ENCODE results near the gene PARP8.

PARP8 gene

DNA sequence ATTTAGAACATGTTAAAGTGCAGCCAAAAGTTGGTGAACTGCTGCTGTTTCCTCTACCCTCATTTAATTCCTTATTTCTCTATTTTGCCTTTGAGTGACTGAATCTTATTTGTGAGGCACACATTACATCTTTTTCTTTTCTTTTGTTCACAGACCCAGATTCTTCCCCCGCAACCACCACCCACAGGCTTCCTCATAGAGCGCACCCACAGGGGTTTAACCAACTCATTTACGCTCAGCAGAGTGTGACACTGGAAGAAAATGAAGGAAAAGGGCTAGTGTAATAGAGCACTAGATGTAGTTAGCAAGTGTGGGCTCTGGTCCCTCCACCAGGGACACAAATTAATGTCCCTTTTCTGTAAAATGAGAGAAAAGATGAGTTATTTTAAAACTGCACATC lies 200.7 kb downstream of the PARP8 start:
- no peaks in the 10 kb centered on the region for H3K36me3 ChIP-seq (ENCODE audit: control insufficient read depth, insufficient read depth, low read length)
- H3K4me1 ChIP-seq (ENCODE audit: control insufficient read depth, insufficient read depth, low read length) = no peaks in the 10 kb centered on the region
- H3K27me3 ChIP-seq (ENCODE audit: control insufficient read depth, insufficient read depth, low read length) = no peaks in the 10 kb centered on the region
- no peaks in the 10 kb centered on the region for H3K9me3 ChIP-seq (ENCODE audit: control insufficient read depth, insufficient read depth, low read length)
- no peak overlapping the region for H3K4me3 ChIP-seq (ENCODE audit: low read depth, low read length)
- no peak overlapping the region for H3K27ac ChIP-seq (ENCODE audit: low read depth, low read length)
- no peak overlapping the region for H3K9ac ChIP-seq (ENCODE audit: low read depth, low read length)

DNA sequence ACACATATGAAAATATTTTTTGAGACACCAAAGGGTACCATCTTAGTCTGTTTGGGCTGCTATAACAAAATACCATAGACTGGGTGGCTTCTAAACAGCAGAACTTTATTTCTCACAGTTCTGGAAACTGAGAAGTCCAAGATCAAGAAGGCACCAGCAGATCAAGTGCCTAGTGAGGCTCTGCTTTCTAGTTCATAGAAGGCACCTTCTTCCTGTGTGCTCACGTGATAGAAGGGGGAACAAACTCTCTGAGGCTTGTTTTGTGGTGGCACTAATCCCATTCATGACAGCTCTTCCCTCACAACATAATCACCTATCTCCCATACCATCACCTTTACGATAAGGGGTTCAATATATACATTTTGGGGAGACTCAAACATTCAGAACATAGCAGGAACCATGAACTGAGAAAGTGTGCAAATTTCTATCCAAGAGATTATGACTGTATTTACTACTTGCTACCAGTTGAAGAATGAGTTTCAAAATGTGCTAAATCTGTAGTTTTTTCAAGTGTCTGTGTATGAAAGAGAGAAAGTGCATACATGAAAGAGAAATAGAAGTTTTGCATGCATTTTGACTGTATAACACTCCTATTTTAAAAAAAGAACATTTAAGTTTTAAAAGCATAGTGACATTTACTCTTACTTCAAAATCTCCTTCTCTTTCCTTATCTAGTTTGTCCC lies 207.3 kb downstream of the PARP8 start:
- Histone ChIP-seq H3K36me3 (ENCODE audit: control insufficient read depth, insufficient read depth, low read length) (no peaks in the 10 kb centered on the region), H3K27ac (ENCODE audit: low read depth, low read length) (no peak overlapping the region), H3K4me1 (ENCODE audit: control insufficient read depth, insufficient read depth, low read length) (no peaks in the 10 kb centered on the region), H3K9me3 (ENCODE audit: control insufficient read depth, insufficient read depth, low read length) (no peaks in the 10 kb centered on the region), H3K27me3 (ENCODE audit: control insufficient read depth, insufficient read depth, low read length) (no peaks in the 10 kb centered on the region), H3K9ac (ENCODE audit: low read depth, low read length) (no peak overlapping the region), H3K4me3 (ENCODE audit: low read depth, low read length) (no peak overlapping the region)

DNA sequence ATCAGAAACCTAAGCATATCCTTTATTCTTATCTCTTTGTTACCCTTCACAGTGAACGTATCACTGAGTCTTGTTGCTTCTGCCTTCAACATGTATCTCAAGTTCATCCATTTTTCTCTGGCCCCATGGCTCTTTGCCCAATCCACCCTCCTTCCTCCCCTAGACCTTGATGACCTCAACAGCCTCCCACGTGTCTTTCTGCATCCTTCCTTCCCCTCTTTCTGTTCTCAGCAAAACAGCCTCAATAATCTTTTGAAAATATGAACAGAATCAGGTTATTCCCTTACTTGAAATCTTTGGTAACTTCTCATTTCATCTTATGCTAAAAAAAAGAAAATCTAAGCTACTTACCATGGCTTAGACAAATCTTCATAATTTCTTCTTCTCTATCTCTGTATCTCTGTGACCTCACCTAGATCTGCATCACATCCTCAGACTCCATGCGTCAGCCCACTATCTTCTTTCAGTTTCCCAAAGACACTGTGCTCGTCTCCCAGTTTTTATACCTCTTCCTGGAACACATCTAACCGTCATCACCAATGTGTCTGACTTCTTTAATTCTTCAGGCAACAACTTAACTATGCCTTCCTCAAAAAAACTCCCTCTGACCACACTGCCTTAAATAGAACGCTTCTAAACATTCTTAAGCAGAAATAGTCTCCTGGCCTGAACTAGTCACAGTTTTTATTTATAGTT lies 208.0 kb downstream of the PARP8 start:
- Histone ChIP-seq H3K9me3 (ENCODE audit: control insufficient read depth, insufficient read depth, low read length) (no peaks in the 10 kb centered on the region), H3K4me1 (ENCODE audit: control insufficient read depth, insufficient read depth, low read length) (no peaks in the 10 kb centered on the region), H3K27me3 (ENCODE audit: control insufficient read depth, insufficient read depth, low read length) (no peaks in the 10 kb centered on the region)

DNA sequence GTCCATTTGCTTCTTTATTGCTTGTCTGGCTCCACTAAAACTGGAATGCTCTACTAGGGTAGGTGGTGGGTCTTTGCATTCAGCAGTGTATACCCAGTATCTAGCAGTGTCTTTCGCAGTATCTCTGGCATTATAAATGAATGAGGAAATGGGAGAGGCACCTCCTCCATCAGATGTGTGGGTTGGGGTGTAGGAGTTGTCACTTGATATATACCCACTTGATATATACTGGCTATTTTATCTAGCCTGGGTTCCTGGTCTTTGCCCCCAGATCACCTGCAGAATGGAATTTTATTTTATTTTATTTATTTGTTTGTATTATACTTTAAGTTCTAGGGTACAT lies 208.5 kb downstream of the PARP8 start:
- Histone ChIP-seq H3K36me3 (ENCODE audit: control insufficient read depth, insufficient read depth, low read length) (no peaks in the 10 kb centered on the region), H3K27me3 (ENCODE audit: control insufficient read depth, insufficient read depth, low read length) (no peaks in the 10 kb centered on the region), H3K9ac (ENCODE audit: low read depth, low read length) (no peak overlapping the region), H3K27ac (ENCODE audit: low read depth, low read length) (no peak overlapping the region), H3K4me3 (ENCODE audit: low read depth, low read length) (no peak overlapping the region), H3K9me3 (ENCODE audit: control insufficient read depth, insufficient read depth, low read length) (no peaks in the 10 kb centered on the region), H3K4me1 (ENCODE audit: control insufficient read depth, insufficient read depth, low read length) (no peaks in the 10 kb centered on the region)

More for the DNA sequence above, 208.0 kb downstream of the PARP8 start:
- Histone ChIP-seq H3K36me3 (ENCODE audit: control insufficient read depth, insufficient read depth, low read length) (no peaks in the 10 kb centered on the region), H3K9ac (ENCODE audit: low read depth, low read length) (no peak overlapping the region), H3K27ac (ENCODE audit: low read depth, low read length) (no peak overlapping the region), H3K4me3 (ENCODE audit: low read depth, low read length) (no peak overlapping the region)

DNA sequence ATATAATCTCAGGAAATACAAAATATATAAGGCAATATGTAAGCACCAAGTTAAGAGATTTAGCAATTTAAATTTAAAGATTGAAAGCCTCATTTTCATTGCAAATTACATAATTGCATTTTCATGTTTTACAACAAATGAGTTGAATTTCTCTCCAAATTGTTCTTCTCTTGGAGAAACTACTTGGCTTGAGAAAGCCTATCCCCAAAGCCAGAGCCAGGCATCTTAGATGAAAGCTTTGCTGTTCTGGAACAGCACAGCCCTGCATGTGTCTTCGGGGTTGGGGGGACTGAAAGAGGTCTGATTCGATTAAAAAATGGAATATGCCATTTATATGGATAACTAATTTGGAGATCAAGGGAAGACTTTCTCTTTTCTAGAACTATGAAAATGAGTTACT lies 212.0 kb downstream of the PARP8 start:
- Histone ChIP-seq H3K9me3 (ENCODE audit: control insufficient read depth, insufficient read depth, low read length) (no peaks in the 10 kb centered on the region), H3K27me3 (ENCODE audit: control insufficient read depth, insufficient read depth, low read length) (no peaks in the 10 kb centered on the region), H3K36me3 (ENCODE audit: control insufficient read depth, insufficient read depth, low read length) (no peaks in the 10 kb centered on the region), H3K9ac (ENCODE audit: low read depth, low read length) (no peak overlapping the region), H3K4me3 (ENCODE audit: low read depth, low read length) (no peak overlapping the region), H3K4me1 (ENCODE audit: control insufficient read depth, insufficient read depth, low read length) (no peaks in the 10 kb centered on the region), H3K27ac (ENCODE audit: low read depth, low read length) (no peak overlapping the region)

DNA sequence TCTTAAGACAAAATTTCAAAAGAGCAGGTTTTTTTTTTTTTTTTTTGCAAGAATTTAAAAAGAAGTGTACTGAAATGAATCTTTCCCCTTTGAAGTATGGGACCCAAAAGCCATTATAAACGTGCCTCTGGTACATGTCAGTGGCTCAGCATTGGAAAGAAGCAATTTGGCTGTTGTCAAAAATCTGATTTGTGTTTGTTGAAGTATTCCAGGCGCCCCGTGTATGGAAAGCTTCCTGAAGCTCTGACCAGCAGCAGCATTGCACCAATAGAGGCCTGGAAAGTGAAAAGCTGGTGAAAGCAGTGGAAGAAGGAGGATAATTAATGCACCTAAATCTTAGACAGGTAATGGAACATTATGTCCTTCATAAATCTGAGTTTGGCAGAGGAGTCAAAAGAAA lies 215.0 kb downstream of the PARP8 start:
- H3K9me3 ChIP-seq (ENCODE audit: control insufficient read depth, insufficient read depth, low read length) = no peaks in the 10 kb centered on the region

DNA sequence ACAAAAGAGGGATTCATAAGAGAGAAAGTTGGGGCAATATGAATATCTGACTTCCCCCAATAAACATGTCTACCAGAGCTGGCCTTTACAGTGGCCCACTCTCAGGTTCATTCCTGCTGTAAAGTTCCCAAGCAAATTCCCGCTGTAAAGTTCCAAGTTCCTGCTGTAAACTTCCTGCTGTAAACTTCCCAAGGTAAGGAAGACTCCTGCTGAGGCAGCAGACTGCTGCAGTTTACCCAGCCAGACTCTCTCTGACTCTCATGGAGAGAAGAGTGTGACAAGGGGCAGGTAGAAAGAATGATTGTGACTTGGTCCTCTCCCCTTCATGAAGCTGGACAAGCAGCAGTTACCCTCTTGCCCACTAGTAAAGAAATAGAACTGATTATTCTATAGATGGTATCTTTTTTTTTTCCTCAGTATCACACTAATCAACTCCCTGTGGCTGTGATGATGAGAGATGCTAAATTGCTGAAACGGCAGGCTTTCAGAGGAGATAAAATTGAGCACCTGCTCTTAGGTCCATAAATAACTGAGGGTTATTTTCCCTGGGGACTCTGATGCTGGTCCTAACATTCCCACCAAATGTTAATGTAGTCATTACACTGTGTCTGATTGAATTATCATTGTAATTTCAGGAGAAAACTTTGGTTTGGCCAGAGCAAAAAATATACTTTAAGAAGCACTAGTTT lies 220.4 kb downstream of the PARP8 start:
- Histone ChIP-seq H3K9ac (ENCODE audit: low read depth, low read length) (no peak overlapping the region), H3K9me3 (ENCODE audit: control insufficient read depth, insufficient read depth, low read length) (no peaks in the 10 kb centered on the region), H3K4me1 (ENCODE audit: control insufficient read depth, insufficient read depth, low read length) (no peaks in the 10 kb centered on the region), H3K36me3 (ENCODE audit: control insufficient read depth, insufficient read depth, low read length) (no peaks in the 10 kb centered on the region), H3K27ac (ENCODE audit: low read depth, low read length) (no peak overlapping the region), H3K4me3 (ENCODE audit: low read depth, low read length) (no peak overlapping the region), H3K27me3 (ENCODE audit: control insufficient read depth, insufficient read depth, low read length) (no peaks in the 10 kb centered on the region)

More for the DNA sequence above, 215.0 kb downstream of the PARP8 start:
- Histone ChIP-seq H3K27me3 (ENCODE audit: control insufficient read depth, insufficient read depth, low read length) (no peaks in the 10 kb centered on the region), H3K4me3 (ENCODE audit: low read depth, low read length) (no peak overlapping the region), H3K9ac (ENCODE audit: low read depth, low read length) (no peak overlapping the region), H3K36me3 (ENCODE audit: control insufficient read depth, insufficient read depth, low read length) (no peaks in the 10 kb centered on the region), H3K27ac (ENCODE audit: low read depth, low read length) (no peak overlapping the region), H3K4me1 (ENCODE audit: control insufficient read depth, insufficient read depth, low read length) (no peaks in the 10 kb centered on the region)

DNA sequence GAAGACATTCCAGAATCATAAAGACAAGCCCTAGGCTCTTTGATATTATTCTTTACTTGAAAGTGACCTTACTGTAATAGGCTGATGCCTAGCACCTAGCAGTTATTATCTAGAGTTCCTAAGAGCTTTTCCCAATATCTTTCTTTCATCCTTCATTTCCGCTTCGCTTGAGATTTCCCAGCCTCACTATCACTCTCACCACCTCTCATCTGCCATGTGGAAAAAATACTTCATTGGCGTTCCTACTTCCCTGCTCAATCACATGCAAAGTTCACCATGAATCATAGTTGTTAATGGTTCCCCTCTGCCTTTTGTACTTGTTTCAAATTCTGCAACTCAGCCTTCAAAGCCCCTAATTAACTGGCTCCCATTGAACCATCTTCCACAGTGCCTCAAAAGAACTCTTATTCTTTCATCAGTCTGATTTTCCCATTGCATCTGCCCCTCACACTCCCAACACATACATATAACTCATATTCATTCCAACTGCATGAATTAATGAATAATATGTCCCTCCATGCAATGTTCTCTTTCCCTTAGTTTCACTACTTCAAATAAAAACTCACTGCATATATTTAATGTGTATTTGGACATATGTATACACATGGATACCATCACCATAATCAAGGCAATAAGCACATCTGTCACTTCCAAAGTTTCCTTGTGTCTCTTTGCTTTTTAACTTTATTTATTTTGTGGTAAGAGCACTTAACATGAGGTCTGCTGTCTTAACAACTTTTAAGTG lies 221.6 kb downstream of the PARP8 start:
- no peak overlapping the region for H3K9ac ChIP-seq (ENCODE audit: low read depth, low read length)
- H3K27me3 ChIP-seq (ENCODE audit: control insufficient read depth, insufficient read depth, low read length) = no peaks in the 10 kb centered on the region
- no peaks in the 10 kb centered on the region for H3K9me3 ChIP-seq (ENCODE audit: control insufficient read depth, insufficient read depth, low read length)

DNA sequence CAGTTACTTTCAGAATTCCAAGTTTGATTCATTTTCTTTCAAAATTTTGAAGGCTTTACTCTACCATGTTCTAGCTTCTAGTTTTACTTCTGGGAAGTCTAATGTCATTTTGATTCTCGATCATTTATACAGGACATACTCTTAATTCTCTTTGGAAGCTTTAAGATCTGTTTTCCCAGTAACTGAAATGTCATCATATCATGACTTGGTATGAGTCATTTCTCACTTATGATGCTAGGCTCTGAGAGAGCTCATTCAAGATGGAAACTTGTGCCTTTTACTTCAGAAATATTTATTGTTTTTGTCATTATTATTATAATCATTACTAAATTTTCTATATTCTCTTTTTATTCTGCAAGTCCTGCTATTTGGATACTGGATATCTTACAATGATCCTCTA lies 222.3 kb downstream of the PARP8 start:
- Histone ChIP-seq H3K36me3 (ENCODE audit: control insufficient read depth, insufficient read depth, low read length) (no peaks in the 10 kb centered on the region), H3K27me3 (ENCODE audit: control insufficient read depth, insufficient read depth, low read length) (no peaks in the 10 kb centered on the region), H3K9me3 (ENCODE audit: control insufficient read depth, insufficient read depth, low read length) (no peaks in the 10 kb centered on the region), H3K9ac (ENCODE audit: low read depth, low read length) (no peak overlapping the region), H3K4me1 (ENCODE audit: control insufficient read depth, insufficient read depth, low read length) (no peaks in the 10 kb centered on the region), H3K27ac (ENCODE audit: low read depth, low read length) (no peak overlapping the region), H3K4me3 (ENCODE audit: low read depth, low read length) (no peak overlapping the region)

More for the DNA sequence above, 221.6 kb downstream of the PARP8 start:
- Histone ChIP-seq H3K4me3 (ENCODE audit: low read depth, low read length) (no peak overlapping the region), H3K4me1 (ENCODE audit: control insufficient read depth, insufficient read depth, low read length) (no peaks in the 10 kb centered on the region), H3K36me3 (ENCODE audit: control insufficient read depth, insufficient read depth, low read length) (no peaks in the 10 kb centered on the region), H3K27ac (ENCODE audit: low read depth, low read length) (no peak overlapping the region)

DNA sequence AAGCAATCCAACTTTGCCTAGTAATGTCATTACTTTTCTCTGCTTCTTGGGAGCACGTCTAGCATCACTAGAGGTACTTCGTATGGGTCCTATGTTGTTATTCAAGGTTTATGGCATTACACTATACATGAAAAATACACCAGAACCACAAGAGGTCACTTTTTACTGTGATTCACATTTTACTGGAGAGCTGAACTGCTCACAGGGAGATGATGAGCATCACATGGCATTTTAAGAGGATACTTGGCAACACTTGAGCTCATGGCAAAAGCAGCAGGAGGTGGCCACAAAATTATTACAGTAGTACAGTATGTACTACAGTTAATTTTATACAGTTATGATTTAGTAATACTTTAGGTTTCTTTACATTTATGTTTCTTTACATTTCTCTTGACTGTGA lies 223.4 kb downstream of the PARP8 start:
- Histone ChIP-seq H3K4me1 (ENCODE audit: control insufficient read depth, insufficient read depth, low read length) (no peaks in the 10 kb centered on the region), H3K9ac (ENCODE audit: low read depth, low read length) (no peak overlapping the region), H3K36me3 (ENCODE audit: control insufficient read depth, insufficient read depth, low read length) (no peaks in the 10 kb centered on the region), H3K4me3 (ENCODE audit: low read depth, low read length) (no peak overlapping the region), H3K27ac (ENCODE audit: low read depth, low read length) (no peak overlapping the region), H3K9me3 (ENCODE audit: control insufficient read depth, insufficient read depth, low read length) (no peaks in the 10 kb centered on the region), H3K27me3 (ENCODE audit: control insufficient read depth, insufficient read depth, low read length) (no peaks in the 10 kb centered on the region)
